ENCODE results near the gene UBE2L5.

DNA sequence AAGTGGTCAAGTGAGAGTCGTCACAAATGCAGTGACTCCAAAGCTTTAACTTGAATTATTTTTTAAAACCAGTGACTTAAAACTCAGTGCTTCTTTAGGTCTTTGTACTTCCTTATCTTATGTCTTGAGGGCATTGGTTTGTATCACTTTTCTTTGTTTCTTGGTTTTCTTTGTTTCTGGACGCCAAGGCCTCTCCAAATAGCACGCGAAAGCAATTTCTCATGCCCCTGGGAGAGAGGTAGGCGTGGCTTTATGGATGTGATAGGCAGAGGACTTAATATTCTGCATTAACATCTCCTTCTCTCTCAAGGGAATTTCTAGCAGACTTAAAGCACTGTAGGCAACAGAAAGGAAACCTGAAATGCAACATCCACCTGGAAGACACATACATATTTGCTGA, 20.6 kb downstream of the UBE2L5 start:
- TF ChIP-seq, protein P1, sequence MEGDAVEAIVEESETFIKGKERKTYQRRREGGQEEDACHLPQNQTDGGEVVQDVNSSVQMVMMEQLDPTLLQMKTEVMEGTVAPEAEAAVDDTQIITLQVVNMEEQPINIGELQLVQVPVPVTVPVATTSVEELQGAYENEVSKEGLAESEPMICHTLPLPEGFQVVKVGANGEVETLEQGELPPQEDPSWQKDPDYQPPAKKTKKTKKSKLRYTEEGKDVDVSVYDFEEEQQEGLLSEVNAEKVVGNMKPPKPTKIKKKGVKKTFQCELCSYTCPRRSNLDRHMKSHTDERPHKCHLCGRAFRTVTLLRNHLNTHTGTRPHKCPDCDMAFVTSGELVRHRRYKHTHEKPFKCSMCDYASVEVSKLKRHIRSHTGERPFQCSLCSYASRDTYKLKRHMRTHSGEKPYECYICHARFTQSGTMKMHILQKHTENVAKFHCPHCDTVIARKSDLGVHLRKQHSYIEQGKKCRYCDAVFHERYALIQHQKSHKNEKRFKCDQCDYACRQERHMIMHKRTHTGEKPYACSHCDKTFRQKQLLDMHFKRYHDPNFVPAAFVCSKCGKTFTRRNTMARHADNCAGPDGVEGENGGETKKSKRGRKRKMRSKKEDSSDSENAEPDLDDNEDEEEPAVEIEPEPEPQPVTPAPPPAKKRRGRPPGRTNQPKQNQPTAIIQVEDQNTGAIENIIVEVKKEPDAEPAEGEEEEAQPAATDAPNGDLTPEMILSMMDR (conservative IDR thresholded peaks at IDR 0.05; ENCODE audit: low read depth in 2 of 2), result no peak
- TF ChIP-seq, protein P2, sequence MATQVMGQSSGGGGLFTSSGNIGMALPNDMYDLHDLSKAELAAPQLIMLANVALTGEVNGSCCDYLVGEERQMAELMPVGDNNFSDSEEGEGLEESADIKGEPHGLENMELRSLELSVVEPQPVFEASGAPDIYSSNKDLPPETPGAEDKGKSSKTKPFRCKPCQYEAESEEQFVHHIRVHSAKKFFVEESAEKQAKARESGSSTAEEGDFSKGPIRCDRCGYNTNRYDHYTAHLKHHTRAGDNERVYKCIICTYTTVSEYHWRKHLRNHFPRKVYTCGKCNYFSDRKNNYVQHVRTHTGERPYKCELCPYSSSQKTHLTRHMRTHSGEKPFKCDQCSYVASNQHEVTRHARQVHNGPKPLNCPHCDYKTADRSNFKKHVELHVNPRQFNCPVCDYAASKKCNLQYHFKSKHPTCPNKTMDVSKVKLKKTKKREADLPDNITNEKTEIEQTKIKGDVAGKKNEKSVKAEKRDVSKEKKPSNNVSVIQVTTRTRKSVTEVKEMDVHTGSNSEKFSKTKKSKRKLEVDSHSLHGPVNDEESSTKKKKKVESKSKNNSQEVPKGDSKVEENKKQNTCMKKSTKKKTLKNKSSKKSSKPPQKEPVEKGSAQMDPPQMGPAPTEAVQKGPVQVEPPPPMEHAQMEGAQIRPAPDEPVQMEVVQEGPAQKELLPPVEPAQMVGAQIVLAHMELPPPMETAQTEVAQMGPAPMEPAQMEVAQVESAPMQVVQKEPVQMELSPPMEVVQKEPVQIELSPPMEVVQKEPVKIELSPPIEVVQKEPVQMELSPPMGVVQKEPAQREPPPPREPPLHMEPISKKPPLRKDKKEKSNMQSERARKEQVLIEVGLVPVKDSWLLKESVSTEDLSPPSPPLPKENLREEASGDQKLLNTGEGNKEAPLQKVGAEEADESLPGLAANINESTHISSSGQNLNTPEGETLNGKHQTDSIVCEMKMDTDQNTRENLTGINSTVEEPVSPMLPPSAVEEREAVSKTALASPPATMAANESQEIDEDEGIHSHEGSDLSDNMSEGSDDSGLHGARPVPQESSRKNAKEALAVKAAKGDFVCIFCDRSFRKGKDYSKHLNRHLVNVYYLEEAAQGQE (IDR thresholded peaks at IDR 0.05; ENCODE audit: unreplicated experiment), result no peak
- no peak for TF ChIP-seq EZH2 (IDR thresholded peaks at IDR 0.05; ENCODE audit: low read depth, unreplicated experiment)
- TF ChIP-seq POLR2AphosphoS5 (IDR thresholded peaks at IDR 0.05; ENCODE audit: low read depth), result no peak
- no peak for TF ChIP-seq ZNF114 (CRISPR knock-in tag; IDR thresholded peaks at IDR 0.05)
- TF ChIP-seq EZH2phosphoT487 (IDR thresholded peaks at IDR 0.05; ENCODE audit: unreplicated experiment), result no peak
- no peak for TF ChIP-seq NANOG (IDR thresholded peaks at IDR 0.05; ENCODE audit: borderline replicate concordance)
- TF ChIP-seq JUNB (IDR thresholded peaks at IDR 0.05; ENCODE audit: unreplicated experiment), result no peak
- TF ChIP-seq CREB1 (CRISPR knock-in tag; IDR thresholded peaks at IDR 0.05; ENCODE audit: low read depth), result no peak
- TF ChIP-seq ZNF331 (CRISPR knock-in tag; IDR thresholded peaks at IDR 0.05; ENCODE audit: low read depth), result no peak
- TF ChIP-seq, protein P3, sequence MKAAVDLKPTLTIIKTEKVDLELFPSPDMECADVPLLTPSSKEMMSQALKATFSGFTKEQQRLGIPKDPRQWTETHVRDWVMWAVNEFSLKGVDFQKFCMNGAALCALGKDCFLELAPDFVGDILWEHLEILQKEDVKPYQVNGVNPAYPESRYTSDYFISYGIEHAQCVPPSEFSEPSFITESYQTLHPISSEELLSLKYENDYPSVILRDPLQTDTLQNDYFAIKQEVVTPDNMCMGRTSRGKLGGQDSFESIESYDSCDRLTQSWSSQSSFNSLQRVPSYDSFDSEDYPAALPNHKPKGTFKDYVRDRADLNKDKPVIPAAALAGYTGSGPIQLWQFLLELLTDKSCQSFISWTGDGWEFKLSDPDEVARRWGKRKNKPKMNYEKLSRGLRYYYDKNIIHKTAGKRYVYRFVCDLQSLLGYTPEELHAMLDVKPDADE (IDR thresholded peaks at IDR 0.05), result no peak
- no peak for TF ChIP-seq STAT1 (IDR thresholded peaks at IDR 0.05; ENCODE audit: unreplicated experiment)
- TF ChIP-seq, protein P4, sequence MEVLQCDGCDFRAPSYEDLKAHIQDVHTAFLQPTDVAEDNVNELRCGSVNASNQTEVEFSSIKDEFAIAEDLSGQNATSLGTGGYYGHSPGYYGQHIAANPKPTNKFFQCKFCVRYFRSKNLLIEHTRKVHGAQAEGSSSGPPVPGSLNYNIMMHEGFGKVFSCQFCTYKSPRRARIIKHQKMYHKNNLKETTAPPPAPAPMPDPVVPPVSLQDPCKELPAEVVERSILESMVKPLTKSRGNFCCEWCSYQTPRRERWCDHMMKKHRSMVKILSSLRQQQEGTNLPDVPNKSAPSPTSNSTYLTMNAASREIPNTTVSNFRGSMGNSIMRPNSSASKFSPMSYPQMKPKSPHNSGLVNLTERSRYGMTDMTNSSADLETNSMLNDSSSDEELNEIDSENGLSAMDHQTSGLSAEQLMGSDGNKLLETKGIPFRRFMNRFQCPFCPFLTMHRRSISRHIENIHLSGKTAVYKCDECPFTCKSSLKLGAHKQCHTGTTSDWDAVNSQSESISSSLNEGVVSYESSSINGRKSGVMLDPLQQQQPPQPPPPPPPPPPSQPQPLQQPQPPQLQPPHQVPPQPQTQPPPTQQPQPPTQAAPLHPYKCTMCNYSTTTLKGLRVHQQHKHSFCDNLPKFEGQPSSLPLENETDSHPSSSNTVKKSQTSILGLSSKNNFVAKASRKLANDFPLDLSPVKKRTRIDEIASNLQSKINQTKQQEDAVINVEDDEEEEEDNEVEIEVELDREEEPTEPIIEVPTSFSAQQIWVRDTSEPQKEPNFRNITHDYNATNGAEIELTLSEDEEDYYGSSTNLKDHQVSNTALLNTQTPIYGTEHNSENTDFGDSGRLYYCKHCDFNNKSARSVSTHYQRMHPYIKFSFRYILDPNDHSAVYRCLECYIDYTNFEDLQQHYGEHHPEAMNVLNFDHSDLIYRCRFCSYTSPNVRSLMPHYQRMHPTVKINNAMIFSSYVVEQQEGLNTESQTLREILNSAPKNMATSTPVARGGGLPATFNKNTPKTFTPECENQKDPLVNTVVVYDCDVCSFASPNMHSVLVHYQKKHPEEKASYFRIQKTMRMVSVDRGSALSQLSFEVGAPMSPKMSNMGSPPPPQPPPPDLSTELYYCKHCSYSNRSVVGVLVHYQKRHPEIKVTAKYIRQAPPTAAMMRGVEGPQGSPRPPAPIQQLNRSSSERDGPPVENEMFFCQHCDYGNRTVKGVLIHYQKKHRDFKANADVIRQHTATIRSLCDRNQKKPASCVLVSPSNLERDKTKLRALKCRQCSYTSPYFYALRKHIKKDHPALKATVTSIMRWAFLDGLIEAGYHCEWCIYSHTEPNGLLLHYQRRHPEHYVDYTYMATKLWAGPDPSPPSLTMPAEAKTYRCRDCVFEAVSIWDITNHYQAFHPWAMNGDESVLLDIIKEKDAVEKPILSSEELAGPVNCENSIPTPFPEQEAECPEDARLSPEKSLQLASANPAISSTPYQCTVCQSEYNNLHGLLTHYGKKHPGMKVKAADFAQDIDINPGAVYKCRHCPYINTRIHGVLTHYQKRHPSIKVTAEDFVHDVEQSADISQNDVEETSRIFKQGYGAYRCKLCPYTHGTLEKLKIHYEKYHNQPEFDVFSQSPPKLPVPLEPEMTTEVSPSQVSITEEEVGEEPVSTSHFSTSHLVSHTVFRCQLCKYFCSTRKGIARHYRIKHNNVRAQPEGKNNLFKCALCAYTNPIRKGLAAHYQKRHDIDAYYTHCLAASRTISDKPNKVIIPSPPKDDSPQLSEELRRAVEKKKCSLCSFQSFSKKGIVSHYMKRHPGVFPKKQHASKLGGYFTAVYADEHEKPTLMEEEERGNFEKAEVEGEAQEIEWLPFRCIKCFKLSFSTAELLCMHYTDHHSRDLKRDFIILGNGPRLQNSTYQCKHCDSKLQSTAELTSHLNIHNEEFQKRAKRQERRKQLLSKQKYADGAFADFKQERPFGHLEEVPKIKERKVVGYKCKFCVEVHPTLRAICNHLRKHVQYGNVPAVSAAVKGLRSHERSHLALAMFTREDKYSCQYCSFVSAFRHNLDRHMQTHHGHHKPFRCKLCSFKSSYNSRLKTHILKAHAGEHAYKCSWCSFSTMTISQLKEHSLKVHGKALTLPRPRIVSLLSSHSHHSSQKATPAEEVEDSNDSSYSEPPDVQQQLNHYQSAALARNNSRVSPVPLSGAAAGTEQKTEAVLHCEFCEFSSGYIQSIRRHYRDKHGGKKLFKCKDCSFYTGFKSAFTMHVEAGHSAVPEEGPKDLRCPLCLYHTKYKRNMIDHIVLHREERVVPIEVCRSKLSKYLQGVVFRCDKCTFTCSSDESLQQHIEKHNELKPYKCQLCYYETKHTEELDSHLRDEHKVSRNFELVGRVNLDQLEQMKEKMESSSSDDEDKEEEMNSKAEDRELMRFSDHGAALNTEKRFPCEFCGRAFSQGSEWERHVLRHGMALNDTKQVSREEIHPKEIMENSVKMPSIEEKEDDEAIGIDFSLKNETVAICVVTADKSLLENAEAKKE (CRISPR knock-in tag; IDR thresholded peaks at IDR 0.05), result no peak
